ENCODE measurements around the gene RBM33. TPM values are rescaled to one million over a fixed set of nuclear protein-coding genes. Genes with fewer than 3 reads are reported as not detected.

RBM33 gene
- total and polyA plus RNA-seq, 2 of the 13 experiments (the other 11 are each of a cell fraction or from before 2014, with no cell fraction given): 12.4 to 28.9 TPM

GRCh38 chr7:155624412-155624811 lies 20.0 kb upstream of the RBM33 start:
- TF ChIP-seq AHR (CRISPR knock-in tag; IDR thresholded peaks at IDR 0.05): no peak
- no peak for FAIRE-seq
- BruUV-seq (replicated peaks): no TSS peak
- ChIA-PET CTCF (ENCODE audit: low intra/inter-chr PET ratio, low total read pairs) (no interaction called here), POLR2A (no interaction called here)
- Histone ChIP-seq H3K79me2 (ENCODE audit: insufficient read depth, low read length) (no peaks in the 10 kb centered on the region), H3K9me3 (ENCODE audit: low read length) (peaks cover 7% of the 10 kb centered on the region), H3K4me1 (ENCODE audit: insufficient read depth, low read length) (peaks cover 57% of the 10 kb centered on the region), H3K4me2 (ENCODE audit: low read depth, low read length) (no peak overlapping the region), H3K4me3 (replicated peaks in 1 of 3; ENCODE audit: insufficient read depth in 1 of 3, low read depth in 2 of 3, low read length in 3 of 3) (no peak overlapping the region), H2AFZ (ENCODE audit: low read length) (no peak overlapping the region), H4K20me1 (ENCODE audit: insufficient read depth, low read length) (no peaks in the 10 kb centered on the region), H3K27ac (ENCODE audit: extremely low read length, insufficient read depth, low read length) (no peak overlapping the region), H3K36me3 (replicated peaks in 1 of 2; ENCODE audit: control insufficient read depth in 1 of 2, insufficient read depth in 2 of 2, low read length in 2 of 2) (no peaks in the 10 kb centered on the region), H3K27me3 (ENCODE audit: control insufficient read depth in 1 of 2, insufficient read depth in 2 of 2, low read length in 2 of 2) (no peaks in the 10 kb centered on the region), H3K9ac (ENCODE audit: insufficient read depth, low read depth, low read length) (no peak overlapping the region)
- in situ Hi-C loops (cut with HindIII; ENCODE audit: extremely low pct_ligation_motif_present, low pct_unique_long_range_greater_than_20kb): no loop called here
- intact Hi-C loops (cut with micrococcal nuclease; ENCODE audit: unreplicated experiment): no loop called here
- DNase-seq (ENCODE audit: low spot score): no peak
- WGBS (ENCODE audit: low lambda C conversion rate): 97% methylated on average over 6 of the region's 6 CpGs
- no peak for ATAC-seq

GRCh38 chr7:155625557-155625956 lies 18.9 kb upstream of the RBM33 start:
- Histone ChIP-seq H4K20me1 (ENCODE audit: insufficient read depth, low read length) (no peaks in the 10 kb centered on the region), H3K9me3 (ENCODE audit: low read length) (peaks cover 9% of the 10 kb centered on the region), H2AFZ (ENCODE audit: low read length) (no peak overlapping the region), H3K79me2 (ENCODE audit: insufficient read depth, low read length) (no peaks in the 10 kb centered on the region), H3K36me3 (replicated peaks in 1 of 2; ENCODE audit: control insufficient read depth in 1 of 2, insufficient read depth in 2 of 2, low read length in 2 of 2) (no peaks in the 10 kb centered on the region), H3K9ac (ENCODE audit: insufficient read depth, low read depth, low read length) (no peak overlapping the region), H3K4me3 (replicated peaks in 1 of 3; ENCODE audit: insufficient read depth in 1 of 3, low read depth in 2 of 3, low read length in 3 of 3) (no peak overlapping the region), H3K27me3 (ENCODE audit: control insufficient read depth in 1 of 2, insufficient read depth in 2 of 2, low read length in 2 of 2) (no peaks in the 10 kb centered on the region), H3K4me2 (ENCODE audit: low read depth, low read length) (no peak overlapping the region), H3K4me1 (ENCODE audit: insufficient read depth, low read length) (peaks cover 46% of the 10 kb centered on the region), H3K27ac (ENCODE audit: extremely low read length, insufficient read depth, low read length) (no peak overlapping the region)
- in situ Hi-C loops (cut with HindIII; ENCODE audit: extremely low pct_ligation_motif_present, low pct_unique_long_range_greater_than_20kb) (no loop called here), intact Hi-C loops (cut with micrococcal nuclease; ENCODE audit: unreplicated experiment) (no loop called here)
- no peak for FAIRE-seq
- no peak for ATAC-seq
- TF ChIP-seq FOSL1 (CRISPR knock-in tag; IDR thresholded peaks at IDR 0.05; ENCODE audit: borderline replicate concordance) (no peak), NBN (conservative IDR thresholded peaks at IDR 0.05) (no peak), RFXANK (CRISPR knock-in tag; IDR thresholded peaks at IDR 0.05) (no peak), ZNF629 (CRISPR knock-in tag; conservative IDR thresholded peaks at IDR 0.05) (no peak), NCOA5 (CRISPR knock-in tag; IDR thresholded peaks at IDR 0.05) (no peak), ZNF800 (CRISPR knock-in tag; IDR thresholded peaks at IDR 0.05) (no peak), HNRNPUL1 (IDR thresholded peaks at IDR 0.05; ENCODE audit: low read depth, low read length) (no peak), SRSF9 (IDR thresholded peaks at IDR 0.05; ENCODE audit: borderline replicate concordance, insufficient read depth, low read depth, low read length, poor library complexity, severe bottlenecking) (no peak), MTF1 (CRISPR knock-in tag; IDR thresholded peaks at IDR 0.05) (no peak), JARID2 (CRISPR knock-in tag; IDR thresholded peaks at IDR 0.05; ENCODE audit: insufficient replicate concordance) (no peak), ZNF558 (CRISPR knock-in tag; IDR thresholded peaks at IDR 0.05; ENCODE audit: borderline replicate concordance) (no peak), ZNF484 (CRISPR knock-in tag; IDR thresholded peaks at IDR 0.05; ENCODE audit: borderline replicate concordance, low read depth) (no peak), BRD4 (CRISPR knock-in tag; IDR thresholded peaks at IDR 0.05) (no peak), ZNF136 (CRISPR knock-in tag; IDR thresholded peaks at IDR 0.05; ENCODE audit: low read depth) (no peak), ZBTB1 (CRISPR knock-in tag; IDR thresholded peaks at IDR 0.05; ENCODE audit: borderline replicate concordance) (no peak), NFATC3 (CRISPR knock-in tag; IDR thresholded peaks at IDR 0.05) (no peak), ZNF780A (CRISPR knock-in tag; IDR thresholded peaks at IDR 0.05) (no peak)
- ChIA-PET CTCF (ENCODE audit: low intra/inter-chr PET ratio, low total read pairs) (no interaction called here), POLR2A (no interaction called here)
- BruUV-seq (replicated peaks): no TSS peak
- WGBS (ENCODE audit: low lambda C conversion rate): 76% methylated on average over 4 of the region's 4 CpGs
- DNase-seq (ENCODE audit: low spot score): no peak
